Mesenteric fat pad (tissue), 1 donor: Measurements from ENCODE around the gene CCDC51. TPM values are rescaled to one million over a fixed set of nuclear protein-coding genes. Genes with fewer than 3 reads are reported as not detected.

ENCODE experiments used
- DNase-seq: peaks from one replicate; pipeline ENCODE4 v3.0.0-alpha.2; 2020; ENCODE audit warnings: low spot score
- total RNA-seq: library from RNA; stranded (reverse); fragmentation: NEBNext Ultra II Directional; extraction: Animal tissue kit (Norgen Biotek cat#: 25700); gene quantifications from one replicate; pipeline ENCODE4 v1.2.1, GENCODE V29; 2021
- donor health status: DM: yes; HTN: yes; CAD: no.

Gene CCDC51
- total RNA-seq, 1 donor from 2014 or later = 11.6 TPM

- DNase-seq = no peak
Measured at GRCh38 chr3:48435223-48435595, 4.7 kb downstream of the CCDC51 start.

GRCh38 chr3:48434591-48435222, 5.2 kb downstream of the CCDC51 start:
- no peak for DNase-seq

GRCh38 chr3:48433472-48434118, 6.3 kb downstream of the CCDC51 start:
- no peak for DNase-seq

GRCh38 chr3:48432411-48433371, 7.2 kb downstream of the CCDC51 start:
- DNase-seq = no peak

- no peak for DNase-seq
Measured at GRCh38 chr3:48431224-48432029, 8.5 kb downstream of the CCDC51 start.

- DNase-seq = no peak
Measured at GRCh38 chr3:48430708-48431101, 9.2 kb downstream of the CCDC51 start.

GRCh38 chr3:48429960-48430707, 9.8 kb downstream of the CCDC51 start, which contains the start of gene PLXNB1:
PLXNB1 (minus strand) TSS chr3:48430086; CDS start chr3:48424611, 5,475 bp downstream.
- DNase-seq = no peak

- no peak for DNase-seq
Measured at GRCh38 chr3:48429317-48429959, 10.5 kb downstream of the CCDC51 start.

GRCh38 chr3:48428572-48429316, 11.2 kb downstream of the CCDC51 start:
- no peak for DNase-seq

- DNase-seq = no peak
Measured at GRCh38 chr3:48428088-48428571, 11.8 kb downstream of the CCDC51 start.

- no peak for DNase-seq
Measured at GRCh38 chr3:48427630-48427962, 12.3 kb downstream of the CCDC51 start.

- no peak for DNase-seq
Measured at GRCh38 chr3:48426944-48427629, 12.8 kb downstream of the CCDC51 start.

- no peak for DNase-seq
Measured at GRCh38 chr3:48426401-48426909, 13.5 kb downstream of the CCDC51 start.

GRCh38 chr3:48425281-48425812, 14.6 kb downstream of the CCDC51 start:
- no peak for DNase-seq

- DNase-seq = no peak
Measured at GRCh38 chr3:48423883-48424695, 15.8 kb downstream of the CCDC51 start.

GRCh38 chr3:48423241-48423882, 16.6 kb downstream of the CCDC51 start:
- no peak for DNase-seq

GRCh38 chr3:48422681-48423080, 17.2 kb downstream of the CCDC51 start:
- DNase-seq = no peak
